Suprapubic skin (tissue), 3 donors: Measurements from ENCODE around the gene AFF4.
"Not testable (repeated sequence)": the region's sequence is repeated elsewhere in the genome, so short reads cannot be mapped to it uniquely, and the experiment has no call there.

ENCODE experiments used
- POLR2AphosphoS5 ChIP-seq, 3 donors: sonication (generic); formaldehyde crosslinking; IDR thresholded peaks; one replicate each; pipeline ENCODE4 v1.6.1; 2017; ENCODE audit warnings: antibody characterized with exemption in 3 of 3
- TF ChIP-seq, protein P1 (sequence below), 2 donors: fragments of 200-600 bp in 1 of 2; fragments of 450-650 bp in 1 of 2; sonication (generic) in 1 of 2; IDR thresholded peaks; one replicate each; pipeline ENCODE4 v1.5.1; 2016 to 2019; ENCODE audit warnings: antibody characterized with exemption in 2 of 2, mild to moderate bottlenecking in 1 of 2, moderate library complexity in 1 of 2

DNA sequence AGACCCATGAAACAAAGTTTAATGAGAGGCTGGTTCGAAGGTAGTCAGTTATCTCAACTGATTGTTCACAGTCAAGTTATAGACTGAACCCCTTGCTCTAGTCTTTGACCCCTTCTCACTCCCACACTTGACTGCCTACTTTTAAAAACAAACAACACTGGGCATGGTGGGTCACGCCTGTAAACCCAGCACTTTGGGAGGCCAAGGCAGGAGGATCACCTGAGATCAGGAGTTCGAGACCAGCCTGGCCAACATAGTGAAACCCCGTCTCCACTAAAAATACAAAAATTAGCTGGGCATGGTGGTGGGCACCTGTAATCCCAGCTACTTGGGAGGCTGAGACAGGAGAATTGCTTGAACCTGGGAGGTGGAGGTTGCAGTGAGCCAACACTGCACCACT, 18.1 kb downstream of the AFF4 start:
- TF ChIP-seq, protein P1, sequence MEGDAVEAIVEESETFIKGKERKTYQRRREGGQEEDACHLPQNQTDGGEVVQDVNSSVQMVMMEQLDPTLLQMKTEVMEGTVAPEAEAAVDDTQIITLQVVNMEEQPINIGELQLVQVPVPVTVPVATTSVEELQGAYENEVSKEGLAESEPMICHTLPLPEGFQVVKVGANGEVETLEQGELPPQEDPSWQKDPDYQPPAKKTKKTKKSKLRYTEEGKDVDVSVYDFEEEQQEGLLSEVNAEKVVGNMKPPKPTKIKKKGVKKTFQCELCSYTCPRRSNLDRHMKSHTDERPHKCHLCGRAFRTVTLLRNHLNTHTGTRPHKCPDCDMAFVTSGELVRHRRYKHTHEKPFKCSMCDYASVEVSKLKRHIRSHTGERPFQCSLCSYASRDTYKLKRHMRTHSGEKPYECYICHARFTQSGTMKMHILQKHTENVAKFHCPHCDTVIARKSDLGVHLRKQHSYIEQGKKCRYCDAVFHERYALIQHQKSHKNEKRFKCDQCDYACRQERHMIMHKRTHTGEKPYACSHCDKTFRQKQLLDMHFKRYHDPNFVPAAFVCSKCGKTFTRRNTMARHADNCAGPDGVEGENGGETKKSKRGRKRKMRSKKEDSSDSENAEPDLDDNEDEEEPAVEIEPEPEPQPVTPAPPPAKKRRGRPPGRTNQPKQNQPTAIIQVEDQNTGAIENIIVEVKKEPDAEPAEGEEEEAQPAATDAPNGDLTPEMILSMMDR (IDR thresholded peaks at IDR 0.05) = not testable (repeated sequence)
- TF ChIP-seq POLR2AphosphoS5 (IDR thresholded peaks at IDR 0.05) = not testable (repeated sequence)
